Neutrophil (primary cell): ENCODE data around the gene LDLRAD3.

Experiments
- H3K27ac ChIP-seq: fragments of 200-600 bp; sonication (generic); 2 replicates; pipeline ENCODE4 v1.5.1; 2016; ENCODE audit warnings: mild to moderate bottlenecking, moderate library complexity
- H3K27me3 ChIP-seq: fragments of 200-600 bp; sonication (generic); 2 replicates; pipeline ENCODE4 v1.6.0; 2016; ENCODE audit warnings: mild to moderate bottlenecking
- H3K36me3 ChIP-seq: fragments of 200-600 bp; sonication (generic); 2 replicates; pipeline ENCODE4 v1.5.1; 2017
- H3K4me1 ChIP-seq, 2 experiments: fragments of 200-600 bp in 1 of 2; sonication (generic) in 1 of 2; 1 replicate in 1 of 2; 2 replicates in 1 of 2; pipeline versions ENCODE4 v1.5.1 to v1.6.1; 2013 to 2016; ENCODE audit warnings: low read depth in 1 of 2, low read length in 1 of 2, mild to moderate bottlenecking in 1 of 2, moderate library complexity in 1 of 2; ENCODE audit not compliant: control insufficient read depth in 1 of 2, insufficient read depth in 1 of 2
- H3K4me3 ChIP-seq, 2 experiments: fragments of 200-600 bp in 1 of 2; sonication (generic) in 1 of 2; 1 replicate in 1 of 2; 2 replicates in 1 of 2; pipeline ENCODE4 v1.5.1; 2013 to 2016; ENCODE audit warnings: low read depth in 1 of 2, low read length in 1 of 2, mild to moderate bottlenecking in 1 of 2, moderate library complexity in 1 of 2
- H3K9me3 ChIP-seq: fragments of 200-600 bp; sonication (generic); 2 replicates; pipeline ENCODE4 v1.5.1; 2016
- CTCF ChIP-seq: fragments of 200-600 bp; sonication (generic); IDR thresholded peaks from 2 replicates; pipeline ENCODE4 v1.5.1; 2016; ENCODE audit warnings: antibody characterized with exemption

LDLRAD3 gene

GRCh38 chr11:36061471-36061870 is 117.6 kb downstream of the LDLRAD3 start:
- H3K27ac ChIP-seq = no peak overlapping the region
- no peaks in the 10 kb centered on the region for H3K36me3 ChIP-seq
- no peaks in the 10 kb centered on the region for H3K27me3 ChIP-seq
- no peak for TF ChIP-seq CTCF
- no peaks in the 10 kb centered on the region for H3K9me3 ChIP-seq
- H3K4me1 ChIP-seq = peaks cover 0 to 9% of the 10 kb centered on the region in 2 experiments
- H3K4me3 ChIP-seq = no peak overlapping the region

DNA sequence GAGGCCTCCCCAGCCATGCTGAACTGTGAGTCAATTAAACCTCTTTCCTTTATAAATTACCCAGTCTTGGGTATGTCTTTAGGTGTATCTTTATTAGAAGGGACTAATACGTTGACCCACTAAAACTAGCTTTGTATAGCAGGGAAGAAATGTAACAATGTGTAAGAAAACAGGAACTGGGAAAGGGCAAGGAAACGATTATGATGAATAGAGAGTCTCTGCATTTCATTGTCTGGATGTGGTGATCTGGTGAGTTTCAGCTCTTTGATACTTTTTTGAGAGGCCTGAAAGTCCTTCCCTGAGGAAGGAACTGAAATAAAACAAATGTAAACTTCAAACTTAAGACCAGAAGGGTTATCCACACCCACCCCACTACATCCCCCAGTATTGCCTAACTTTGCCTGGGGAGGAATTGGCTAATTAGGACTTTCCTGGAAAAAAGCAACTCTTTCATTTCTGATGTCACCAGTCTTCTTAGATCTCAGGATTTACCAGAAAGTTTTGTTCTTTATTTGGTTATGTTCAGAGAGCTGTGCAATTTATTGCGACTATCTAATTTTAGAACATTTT is 119.0 kb downstream of the LDLRAD3 start:
- Histone ChIP-seq H3K27ac (no peak overlapping the region), H3K9me3 (peaks cover 4% of the 10 kb centered on the region), H3K4me3 (no peak overlapping the region), H3K27me3 (no peaks in the 10 kb centered on the region), H3K4me1 (peaks cover 0 to 9% of the 10 kb centered on the region in 2 experiments), H3K36me3 (no peaks in the 10 kb centered on the region)
- no peak for TF ChIP-seq CTCF

- no peak for TF ChIP-seq CTCF
- no peaks in the 10 kb centered on the region for H3K27me3 ChIP-seq
- H3K4me1 ChIP-seq = peaks cover 0 to 7% of the 10 kb centered on the region in 2 experiments
- H3K27ac ChIP-seq = no peak overlapping the region
- H3K4me3 ChIP-seq = no peak overlapping the region
- no peaks in the 10 kb centered on the region for H3K36me3 ChIP-seq
- H3K9me3 ChIP-seq = peaks cover 4% of the 10 kb centered on the region
These were observed 121.6 kb downstream of the LDLRAD3 start for GRCh38 chr11:36065436-36065835.

DNA sequence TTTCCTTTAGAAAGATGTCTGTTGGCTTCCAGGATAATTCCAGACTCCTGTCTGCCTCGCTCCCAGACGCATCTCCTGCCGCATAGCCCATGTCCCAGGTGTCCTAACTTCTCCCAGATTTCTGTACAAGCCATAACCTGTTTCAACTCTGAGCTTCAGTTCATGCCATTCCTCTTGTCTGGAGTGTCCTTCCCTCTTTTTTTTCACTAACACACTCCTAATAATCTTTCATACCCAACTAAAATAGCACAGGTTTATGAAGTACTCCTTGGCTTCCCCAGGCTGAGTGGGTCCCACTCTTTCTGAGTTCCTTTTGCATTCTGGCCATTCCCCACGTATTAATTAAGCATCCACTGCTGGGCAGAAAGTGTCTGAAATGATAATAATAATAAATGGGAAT is 123.0 kb downstream of the LDLRAD3 start:
- Histone ChIP-seq H3K4me3 (no peak overlapping the region), H3K27me3 (no peaks in the 10 kb centered on the region)
- no peak for TF ChIP-seq CTCF

DNA sequence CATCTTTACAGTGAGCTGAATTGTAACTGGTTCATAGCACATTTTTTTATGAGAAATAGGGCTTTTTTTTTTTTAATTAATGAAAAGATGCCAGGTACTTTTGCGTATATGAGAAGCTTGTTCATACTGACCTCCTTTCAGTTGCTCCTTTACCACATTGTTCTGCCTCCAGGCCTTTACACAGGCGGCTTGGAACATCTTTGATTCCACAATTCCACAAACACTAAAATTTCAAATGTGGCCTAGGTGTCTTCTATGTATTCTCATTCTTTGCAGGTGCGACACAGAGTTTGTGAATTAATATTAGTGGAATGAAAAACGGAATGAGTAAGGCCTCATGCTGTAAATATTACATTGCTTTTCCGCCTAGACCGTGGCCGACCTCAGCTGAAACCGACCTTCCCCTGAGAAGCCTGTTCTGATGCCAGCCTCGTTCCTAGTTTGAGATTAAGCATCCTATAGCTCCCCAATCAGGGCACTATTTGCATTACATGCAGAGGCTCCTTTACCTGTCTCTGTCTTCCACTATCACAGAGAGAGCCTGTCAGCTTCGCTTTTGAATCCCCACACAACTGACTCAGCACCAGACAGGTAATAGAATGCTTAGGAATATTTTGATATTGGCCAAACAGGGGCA is 125.8 kb downstream of the LDLRAD3 start:
- Histone ChIP-seq H3K27ac (no peak overlapping the region), H3K9me3 (peaks cover 4% of the 10 kb centered on the region), H3K27me3 (no peaks in the 10 kb centered on the region), H3K36me3 (no peaks in the 10 kb centered on the region), H3K4me1 (no peaks in the 10 kb centered on the region), H3K4me3 (no peak overlapping the region)
- no peak for TF ChIP-seq CTCF

More for the DNA sequence above, 123.0 kb downstream of the LDLRAD3 start:
- Histone ChIP-seq H3K4me1 (no peaks in the 10 kb centered on the region), H3K9me3 (peaks cover 4% of the 10 kb centered on the region), H3K36me3 (no peaks in the 10 kb centered on the region), H3K27ac (no peak overlapping the region)
